Anterior cingulate cortex (tissue), 58 donors: ENCODE measurements around the gene OPCML.

ENCODE experiments used
- DNase-seq, 58 donors: peaks; one replicate each; lab custom pipeline; 2025; lab: John Stamatoyannopoulos, UW

Gene OPCML

DNA sequence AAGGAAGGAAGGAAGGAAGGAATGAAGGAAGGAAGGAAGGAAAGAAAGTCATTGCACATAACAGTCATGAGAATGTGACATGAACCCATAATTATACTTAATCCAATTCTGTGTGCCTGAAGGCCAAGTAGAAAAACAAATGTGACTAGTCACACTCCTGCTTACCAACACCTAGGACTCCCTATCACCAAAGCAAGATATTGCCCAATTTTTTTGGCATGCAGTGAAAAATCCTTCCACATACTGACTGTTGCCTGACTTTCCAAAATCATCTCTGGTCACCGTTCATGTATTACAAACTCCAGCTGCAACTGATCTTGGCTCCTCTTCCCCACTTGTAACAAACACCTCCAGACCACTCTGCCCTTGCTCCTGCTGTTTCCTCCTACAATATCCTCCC lies 516.8 kb downstream of the OPCML start:
- no peak for DNase-seq

DNA sequence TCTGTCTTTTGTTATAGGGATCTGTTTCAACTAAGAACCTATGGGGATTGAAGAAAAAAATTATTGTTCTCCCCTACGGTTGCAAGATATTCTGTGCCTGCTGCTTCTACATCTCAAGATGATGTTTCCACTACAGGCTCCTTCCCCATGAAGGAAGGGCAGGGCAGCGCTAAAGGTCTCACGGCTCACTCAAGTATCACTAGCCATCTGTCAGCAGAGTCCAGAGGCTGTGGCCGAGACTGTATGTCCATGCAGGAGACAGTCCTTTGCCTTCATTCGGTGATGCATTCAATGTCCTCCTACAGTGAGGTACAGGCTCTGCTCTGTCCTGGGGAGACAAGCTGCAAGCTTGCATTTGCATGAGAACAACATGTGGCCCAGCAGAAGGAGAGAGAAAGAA lies 518.0 kb downstream of the OPCML start:
- no peak for DNase-seq

DNA sequence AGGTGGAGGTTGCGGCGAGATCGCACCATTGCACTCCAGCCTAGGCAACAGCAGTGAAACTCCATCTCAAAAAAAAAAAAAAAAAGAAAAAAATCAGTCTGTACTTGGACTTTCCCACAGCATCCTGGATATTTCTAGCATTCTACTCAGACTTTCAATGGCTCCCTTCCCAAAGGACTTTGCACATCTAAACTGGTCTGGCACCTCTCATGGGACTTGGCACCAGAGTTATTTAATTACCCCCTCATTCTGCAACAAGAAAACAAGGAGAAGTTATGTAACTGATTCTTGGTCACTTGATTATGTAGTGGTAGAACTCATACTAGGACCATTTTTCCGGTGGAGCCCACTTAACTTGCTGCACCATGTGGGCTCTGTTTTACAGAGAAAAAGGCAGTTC lies 519.5 kb downstream of the OPCML start:
- DNase-seq, result peak in 1 of 58 donors; percentile 2

DNA sequence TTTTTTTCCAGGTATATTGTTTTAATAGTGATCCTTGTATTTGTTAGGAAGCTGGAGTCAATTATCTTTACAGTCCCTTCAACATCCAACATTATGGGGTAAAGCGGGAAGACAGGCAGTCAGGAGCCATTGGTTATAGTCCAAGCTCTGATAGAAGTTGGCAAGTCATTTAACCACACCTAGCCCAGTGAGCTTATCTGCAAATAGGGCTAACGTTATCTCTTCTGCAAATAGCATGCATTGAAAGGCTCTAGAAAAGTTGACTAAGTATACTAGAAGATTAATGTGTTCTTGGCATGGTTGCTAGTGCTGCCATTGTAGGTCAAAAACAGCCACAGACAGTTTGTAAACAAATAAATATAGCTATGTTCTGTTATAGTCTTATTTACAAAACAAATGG lies 520.7 kb downstream of the OPCML start:
- DNase-seq, result no peak

DNA sequence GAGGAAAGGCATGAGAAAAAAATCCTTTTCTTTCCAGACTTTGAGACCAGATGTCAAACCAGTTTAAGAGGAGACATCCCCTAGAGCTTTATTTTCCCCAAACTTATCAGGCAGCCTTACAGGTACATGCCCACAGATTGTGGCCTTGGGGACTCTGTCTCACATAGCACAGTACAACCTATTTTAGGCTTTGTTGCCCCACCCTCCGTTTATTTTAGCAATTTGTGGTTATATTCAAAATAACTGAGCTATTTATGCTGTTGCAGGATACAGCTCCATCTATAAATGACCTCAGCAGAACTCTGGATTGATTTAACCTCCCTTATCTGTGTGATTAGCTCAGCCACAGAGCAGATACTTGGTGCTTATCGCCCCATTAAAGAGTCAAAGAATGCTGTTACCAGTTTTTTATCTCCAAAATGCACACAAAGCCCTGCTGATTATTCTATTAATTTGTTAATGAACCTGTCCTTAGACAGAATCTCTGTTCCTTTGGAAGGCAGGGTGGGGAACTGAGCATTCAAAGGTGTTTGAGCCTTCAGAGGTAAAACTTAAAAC lies 525.2 kb downstream of the OPCML start:
- no peak for DNase-seq

DNA sequence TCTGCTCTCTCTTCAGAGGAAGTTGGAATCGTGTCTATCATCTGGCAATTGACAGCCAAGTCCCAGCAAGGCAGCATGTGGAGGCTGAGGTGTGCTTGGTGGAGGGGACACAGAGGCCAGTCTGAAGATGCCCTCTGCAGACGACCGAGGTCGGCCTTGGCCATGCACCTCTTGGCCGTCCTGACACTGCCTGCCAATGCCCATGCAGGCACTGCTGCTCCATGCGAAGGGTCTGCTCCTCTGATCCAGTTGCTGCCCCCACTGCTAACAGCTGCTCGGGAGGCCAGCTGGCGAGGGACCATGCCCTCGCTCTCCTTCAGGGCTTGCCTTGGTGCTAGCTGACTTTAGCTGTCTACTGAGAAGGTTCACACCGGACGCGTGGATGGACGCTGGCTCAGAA lies 527.9 kb downstream of the OPCML start:
- no peak for DNase-seq

DNA sequence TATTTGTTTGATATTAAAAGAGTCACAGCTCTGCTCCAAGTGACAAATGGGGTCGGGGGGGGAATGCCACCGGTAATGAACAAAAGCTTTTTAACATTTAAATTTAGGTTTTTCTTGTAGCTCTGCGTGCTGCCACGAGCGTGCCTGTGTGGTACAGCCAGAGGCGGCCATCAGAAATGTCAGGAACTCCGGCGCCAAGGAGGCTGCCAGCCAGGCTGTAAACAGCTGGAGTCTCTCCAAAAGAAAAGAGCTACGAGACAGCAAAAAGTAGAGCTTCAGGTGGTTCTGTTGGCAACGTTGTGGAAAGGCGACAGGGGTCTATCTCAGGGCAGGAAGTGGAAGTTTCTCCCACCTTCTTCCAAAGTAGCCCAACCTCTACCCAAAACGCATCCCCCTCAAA lies 532.8 kb downstream of the OPCML start:
- DNase-seq, result no peak

DNA sequence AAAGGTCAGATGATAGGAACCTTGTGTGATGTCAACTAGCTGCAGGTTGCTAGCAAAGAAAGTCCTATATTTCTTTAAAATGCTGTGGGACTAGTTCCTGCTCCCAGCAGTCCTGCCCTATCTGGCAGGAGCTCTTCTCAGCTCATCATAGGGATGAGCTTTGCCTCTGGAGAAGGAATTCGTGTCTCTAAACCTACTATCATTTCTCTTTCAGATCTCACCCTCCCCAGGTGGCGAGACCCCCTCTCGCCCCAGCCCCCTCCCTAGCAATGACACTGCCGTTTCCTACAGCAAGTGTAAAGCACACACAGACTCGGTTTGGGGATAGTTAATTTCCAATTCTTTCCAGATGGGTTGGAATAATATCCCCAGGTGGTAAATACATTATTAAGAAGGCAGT lies 533.3 kb downstream of the OPCML start:
- DNase-seq, result no peak

DNA sequence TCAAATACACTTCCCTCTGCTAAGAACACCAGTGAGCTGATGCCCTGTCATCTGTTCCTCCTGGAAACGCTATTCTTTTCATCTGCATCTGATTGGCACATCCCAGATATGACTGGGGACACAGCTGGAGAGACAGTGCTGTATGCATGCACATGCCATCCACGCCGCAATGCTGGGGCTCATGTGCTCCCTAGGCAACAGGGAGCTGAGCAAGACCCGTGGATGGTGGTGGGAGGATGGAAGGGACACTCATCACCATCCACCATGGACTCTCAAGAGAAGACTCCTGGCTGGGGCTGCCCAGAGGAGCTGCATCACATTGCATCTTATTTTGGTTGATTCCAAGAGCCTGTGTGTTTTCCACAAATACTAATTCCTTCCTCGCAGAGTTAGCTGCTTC lies 534.9 kb downstream of the OPCML start:
- peak in 4 of 58 donors; percentile 8 to 23 (median 19) for DNase-seq

DNA sequence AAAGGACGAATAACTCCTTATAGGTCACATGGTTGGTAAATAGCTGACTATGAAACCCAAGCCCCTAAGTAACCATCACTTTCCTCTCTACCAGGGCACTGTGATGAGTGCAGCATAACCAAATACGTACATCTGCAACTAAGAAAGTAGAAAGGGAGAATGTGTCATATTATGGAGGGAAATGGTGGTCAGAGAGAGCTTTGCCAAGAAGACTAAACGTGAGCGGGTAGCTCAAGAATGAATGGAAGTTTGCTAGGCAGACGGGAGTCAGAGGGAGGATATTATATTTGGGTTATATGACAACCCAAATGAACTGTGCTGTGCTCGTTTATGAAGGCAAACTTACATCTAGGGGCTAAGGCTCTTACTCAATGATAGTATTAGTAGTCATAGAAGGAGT lies 537.3 kb downstream of the OPCML start:
- no peak for DNase-seq

DNA sequence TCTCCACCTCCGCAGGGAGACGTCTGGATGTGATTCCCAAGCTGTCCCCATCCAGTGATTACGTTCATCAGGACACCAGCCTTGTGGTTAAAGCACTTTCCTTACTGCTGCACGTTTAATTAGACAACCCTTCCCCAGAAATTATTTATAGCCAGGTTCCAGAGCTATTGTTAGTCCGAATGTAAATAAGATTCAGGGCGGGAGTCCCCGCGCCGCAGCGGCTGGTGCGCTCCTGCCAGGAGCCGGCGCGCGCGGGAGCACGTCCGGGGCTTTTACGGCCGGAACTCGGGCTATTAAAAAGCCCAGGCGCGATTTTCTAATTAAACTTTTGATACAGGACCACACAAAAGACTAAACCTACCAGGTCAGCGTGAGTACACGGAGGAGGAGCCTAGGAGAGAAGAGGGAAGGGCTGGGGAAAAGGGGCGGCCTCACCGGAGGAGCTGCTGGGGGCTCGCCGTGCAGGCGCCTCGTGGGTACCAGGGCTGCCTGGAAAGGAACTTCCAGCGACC lies 538.3 kb downstream of the OPCML start:
- peak in 6 of 58 donors; percentile 9 to 57 (median 38) for DNase-seq

DNA sequence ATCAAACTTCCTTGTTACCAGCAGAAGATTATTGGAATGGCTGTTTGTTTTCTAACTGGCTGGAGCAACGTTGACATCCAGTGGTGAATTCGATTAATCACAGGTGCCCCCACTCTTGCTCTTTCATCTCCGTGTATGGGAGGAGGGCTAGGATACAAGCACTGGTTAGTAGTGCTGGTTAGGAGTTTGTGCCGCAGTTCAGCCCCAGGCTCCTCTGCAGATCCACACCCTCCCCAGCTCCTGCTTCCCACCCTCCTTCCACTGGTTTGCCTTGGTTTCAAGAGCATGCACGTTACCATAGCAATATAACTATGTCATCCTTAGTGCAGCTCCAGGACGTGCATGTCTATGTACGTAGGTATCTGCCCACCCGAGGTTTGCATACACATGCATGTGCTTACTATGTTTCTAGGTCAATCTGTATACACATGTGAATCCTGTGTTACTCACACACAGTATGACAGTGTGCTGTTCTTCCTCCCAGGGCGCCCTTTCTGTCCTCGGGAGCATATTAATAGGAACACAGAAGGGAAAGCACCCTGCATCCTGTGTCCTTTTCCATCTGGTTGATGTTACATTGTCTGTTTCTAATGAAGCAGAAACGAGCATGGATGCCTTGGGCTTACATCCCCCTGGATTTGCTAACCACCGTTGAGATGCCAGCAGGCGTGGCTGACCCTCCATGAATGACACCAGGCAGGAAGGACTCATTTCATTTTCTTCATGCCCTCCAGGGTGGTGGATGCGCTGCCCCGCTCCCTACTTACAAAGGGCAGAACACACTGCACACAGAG lies 539.3 kb downstream of the OPCML start:
- peak in 13 of 58 donors; percentile 9 to 46 (median 18) for DNase-seq

DNA sequence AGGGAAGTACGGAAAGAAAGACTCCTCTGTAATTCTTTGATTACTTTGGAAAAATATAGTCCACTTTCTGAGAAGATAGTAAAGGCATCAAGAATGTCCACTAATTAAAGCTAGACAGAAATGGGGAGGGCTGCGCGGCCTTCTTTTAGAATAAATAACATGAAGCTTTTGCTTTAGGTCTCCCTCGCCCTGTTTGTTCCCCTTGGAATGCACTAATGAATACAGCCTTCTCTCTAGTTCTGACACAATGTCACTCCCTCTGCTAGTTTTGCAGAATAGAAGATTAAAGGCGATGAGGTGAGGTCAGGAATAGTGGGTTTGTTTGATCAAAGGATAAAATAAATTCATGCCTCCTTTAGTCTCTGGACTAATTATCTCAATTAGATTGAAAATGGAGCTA lies 543.9 kb downstream of the OPCML start:
- DNase-seq, result no peak

DNA sequence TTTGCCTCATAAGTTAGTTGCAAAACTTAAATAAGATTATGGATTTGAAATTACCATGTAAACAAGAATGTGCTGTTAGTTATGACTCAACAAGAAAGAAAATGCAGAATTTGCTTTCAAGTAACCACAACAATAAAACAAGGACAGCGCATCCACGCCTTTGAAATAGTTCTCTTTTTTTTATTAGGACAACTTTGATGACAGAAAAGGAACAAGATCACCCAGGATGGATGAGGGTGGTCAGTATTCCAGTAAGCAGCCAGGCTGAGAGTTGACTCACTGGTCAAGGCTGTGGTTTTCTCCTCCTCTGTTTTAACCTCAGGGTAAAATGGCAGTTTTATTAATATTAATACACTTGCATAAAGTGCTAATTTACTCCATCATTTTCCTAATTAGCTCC lies 544.4 kb downstream of the OPCML start:
- no peak for DNase-seq

DNA sequence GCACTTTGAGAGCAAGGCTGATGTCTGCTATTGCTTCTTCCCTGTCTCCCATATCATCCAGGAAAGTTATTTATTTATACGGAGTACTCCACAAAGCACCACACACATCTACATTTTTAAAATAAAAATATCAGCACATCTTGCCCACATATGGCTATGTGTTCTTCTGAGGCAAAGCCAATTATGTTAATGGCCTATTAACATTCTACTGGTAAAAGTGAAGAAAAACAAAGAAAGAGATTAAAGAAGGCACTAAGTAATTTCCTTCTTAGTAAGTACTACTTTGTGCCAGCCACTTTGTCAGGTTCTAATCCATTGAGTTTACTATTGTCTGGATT lies 548.7 kb downstream of the OPCML start:
- no peak for DNase-seq

DNA sequence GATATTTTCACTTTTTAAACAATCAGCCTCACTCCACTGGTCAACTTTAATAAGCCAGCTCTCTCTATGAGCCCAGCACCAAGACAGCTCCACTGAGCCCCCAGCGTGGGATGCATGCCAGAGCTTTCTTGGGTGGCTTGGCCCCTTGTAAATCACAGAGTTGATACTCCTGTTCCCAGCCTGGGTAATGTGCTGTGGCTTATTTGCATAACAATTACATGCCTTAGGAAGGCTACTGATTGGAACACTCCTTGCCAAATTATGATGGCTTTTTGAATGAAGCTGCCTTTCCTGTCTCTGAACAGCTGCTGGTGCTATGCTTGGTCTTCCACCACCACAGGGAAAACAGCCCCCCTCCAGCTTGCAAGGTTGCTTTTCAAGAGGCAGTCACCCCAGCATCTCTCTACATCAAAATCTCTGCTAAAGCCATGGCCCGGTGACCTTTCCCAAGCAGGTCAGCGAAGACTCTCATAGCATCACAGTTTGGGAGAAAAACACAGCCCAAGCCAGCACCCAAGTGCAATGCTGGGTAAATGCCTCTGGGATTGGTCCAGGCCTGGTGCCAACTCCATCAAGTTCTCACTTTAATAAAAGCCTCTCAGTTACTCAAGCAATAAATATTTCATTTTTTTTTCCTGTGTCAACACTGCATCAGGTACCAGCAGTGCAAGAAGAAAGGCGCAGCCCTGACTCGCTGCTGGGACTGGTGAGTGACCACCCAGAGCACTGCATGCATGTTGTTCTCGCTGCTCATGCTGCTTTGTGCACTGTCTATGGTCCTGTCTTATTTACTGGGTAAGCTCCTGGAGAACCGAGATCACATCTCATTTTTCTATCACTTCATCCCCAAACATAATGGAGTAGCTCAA lies 549.3 kb downstream of the OPCML start:
- no peak for DNase-seq

DNA sequence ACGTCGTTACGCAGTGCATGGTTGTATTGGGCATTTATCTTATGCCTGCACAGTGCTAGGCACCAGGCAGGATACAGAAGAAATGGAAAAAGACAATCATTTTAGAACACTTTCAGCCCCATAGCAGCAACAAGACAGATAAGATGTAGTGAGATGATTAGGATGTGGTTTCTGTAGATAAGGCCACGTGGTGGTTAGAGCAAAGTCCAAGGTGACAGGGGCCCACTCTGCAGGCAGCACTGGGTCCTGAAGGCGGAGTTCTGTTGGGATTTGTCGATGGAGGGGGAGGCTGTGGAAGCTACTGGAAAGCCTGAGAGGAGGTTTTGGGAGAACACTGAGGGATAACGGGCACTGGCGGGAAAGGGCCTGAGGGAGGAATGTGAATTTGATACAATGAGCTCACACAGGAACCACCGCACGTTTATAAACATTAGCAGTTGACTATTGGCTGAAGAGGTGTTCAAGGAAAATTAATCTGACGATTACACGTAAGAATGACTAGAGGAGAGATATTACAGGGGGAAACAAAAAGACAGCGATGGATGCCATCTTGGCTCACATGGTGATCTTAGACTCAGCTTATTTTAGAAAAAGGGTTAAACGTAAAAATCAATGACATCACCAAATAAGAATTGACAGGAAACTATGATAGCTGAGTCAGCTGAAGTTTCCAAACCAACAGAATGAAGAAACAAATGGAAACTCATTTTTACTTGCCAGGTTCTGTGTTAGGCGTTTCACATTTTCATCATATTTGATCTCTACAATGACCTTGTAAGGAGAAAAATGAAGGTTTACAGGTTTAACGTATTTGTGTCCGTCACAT lies 551.0 kb downstream of the OPCML start:
- no peak for DNase-seq

DNA sequence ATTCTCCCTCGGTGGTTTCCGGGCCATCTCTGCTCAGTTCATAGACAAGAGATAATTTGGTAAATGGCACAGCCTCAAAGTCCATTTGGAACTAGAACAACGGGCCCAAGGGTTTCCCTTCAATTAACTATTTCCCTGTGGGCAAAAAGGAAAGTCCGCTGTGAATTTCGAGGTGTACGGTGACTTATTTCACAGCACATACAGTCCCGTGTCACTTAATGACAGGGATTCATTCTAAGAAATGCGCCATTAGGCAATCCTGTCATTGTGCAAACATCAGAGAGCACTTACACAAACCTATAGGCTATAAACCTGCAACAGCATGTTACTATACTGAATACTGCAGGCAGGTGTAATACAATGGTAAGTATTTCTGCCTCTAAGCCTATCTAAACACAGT lies 551.6 kb downstream of the OPCML start:
- DNase-seq, result no peak

DNA sequence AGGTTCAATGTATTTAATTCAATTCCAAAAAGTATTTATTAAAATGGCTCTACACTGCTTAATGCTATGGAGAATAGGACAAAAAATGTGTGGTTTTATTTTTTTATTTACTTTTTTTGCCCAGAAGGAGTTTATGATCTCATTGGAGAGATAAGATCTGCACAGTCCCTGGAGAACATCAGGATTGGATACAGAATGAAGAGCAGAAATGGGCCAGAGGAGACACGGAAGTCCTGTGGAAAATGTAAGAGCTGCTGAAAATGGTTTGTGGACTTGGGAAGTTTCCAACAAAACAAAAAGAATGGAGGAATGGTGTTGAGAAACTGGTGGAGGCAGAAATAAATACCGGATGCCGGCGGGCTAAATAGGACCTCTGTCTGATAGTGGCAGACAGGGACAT lies 554.6 kb downstream of the OPCML start:
- no peak for DNase-seq

DNA sequence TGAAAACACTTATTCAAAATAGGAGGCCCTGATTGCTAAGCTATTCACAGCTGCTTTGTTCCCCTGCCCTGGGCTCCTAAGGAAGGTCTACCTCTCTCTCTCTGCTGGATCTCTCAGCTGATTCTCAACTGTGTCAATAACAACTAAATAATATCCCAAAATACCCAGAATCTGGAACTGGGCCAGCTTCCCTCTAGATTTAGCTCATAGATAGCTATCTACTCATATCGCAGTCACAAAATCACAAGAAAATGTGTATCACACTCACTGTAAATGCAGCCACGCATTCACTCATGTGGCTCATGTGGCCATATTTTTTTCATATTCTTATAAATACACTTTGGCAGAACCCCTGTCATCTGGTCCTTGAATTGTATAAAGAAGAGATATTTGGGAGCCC lies 555.1 kb downstream of the OPCML start:
- no peak for DNase-seq

DNA sequence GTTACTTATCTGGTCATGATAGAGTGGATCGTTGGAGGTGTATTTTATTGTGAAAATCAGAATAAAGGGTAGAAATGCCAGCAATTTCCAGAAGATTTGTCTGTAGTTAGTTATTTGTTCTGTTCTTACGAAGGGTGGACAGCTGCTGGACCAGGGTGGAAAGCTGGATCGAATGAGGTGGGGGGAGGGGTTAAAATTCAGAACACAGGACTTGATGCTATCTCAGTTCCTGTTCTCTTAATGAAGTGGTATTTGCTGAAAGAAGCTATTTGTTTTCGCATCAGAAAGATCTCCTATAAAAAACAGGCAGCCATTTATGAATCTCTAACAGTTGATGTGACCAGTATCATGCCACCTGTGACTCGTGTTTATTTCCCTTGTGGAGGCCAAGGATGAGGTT lies 556.2 kb downstream of the OPCML start:
- DNase-seq, result no peak
